ENCODE results near the gene SMAD1.

The SMAD1 gene

GRCh38 chr4:145481164-145481941 is at the start of gene SMAD1:
Gene SMAD1 (plus strand): TSS chr4:145481853. CDS start chr4:145514614, 32,761 bp downstream.
- DNase-seq, result peak; percentile 54 to 83

DNA sequence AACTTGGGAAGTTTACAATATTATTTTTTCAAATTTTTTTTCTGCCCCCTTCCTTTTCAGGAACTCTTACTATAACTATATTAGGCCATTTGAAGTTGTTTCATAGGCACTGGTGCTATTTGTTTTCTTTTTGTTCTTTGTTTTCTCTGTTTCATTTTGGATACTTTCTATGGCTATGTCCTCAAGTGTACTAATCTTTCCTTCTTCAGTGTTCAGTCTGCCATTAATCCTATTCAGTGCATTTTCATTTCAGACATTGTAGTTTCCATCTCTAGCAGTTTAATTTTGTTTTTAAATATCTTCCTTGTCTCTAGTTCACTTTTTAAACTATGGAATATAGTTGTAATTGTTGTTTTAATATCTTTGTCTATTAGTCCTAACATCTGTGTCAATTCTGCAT is 48.0 kb upstream of the SMAD1 start:
- DNase-seq, result no peak

DNA sequence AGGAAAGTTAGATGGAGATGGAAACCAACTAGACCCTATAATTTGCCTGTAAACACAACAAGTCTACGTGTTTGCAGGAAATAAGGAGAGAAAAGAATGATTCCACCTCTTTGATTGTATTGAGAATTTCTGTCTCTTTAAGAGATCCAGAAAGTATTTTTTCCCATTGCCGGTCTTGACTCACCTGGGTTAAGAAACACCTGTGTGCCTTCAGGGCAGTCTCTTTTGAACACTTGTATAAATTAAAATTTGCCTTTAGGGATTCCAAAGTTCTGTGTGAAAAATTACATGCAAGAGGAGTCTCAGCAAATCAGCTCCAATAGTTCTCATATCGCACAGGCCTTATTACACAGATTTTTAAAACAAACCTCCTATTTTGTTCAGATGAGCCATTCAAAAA is 46.0 kb upstream of the SMAD1 start:
- no peak for DNase-seq

- no peak for DNase-seq
Measured at GRCh38 chr4:145436114-145436513, 45.5 kb upstream of the SMAD1 start.

DNA sequence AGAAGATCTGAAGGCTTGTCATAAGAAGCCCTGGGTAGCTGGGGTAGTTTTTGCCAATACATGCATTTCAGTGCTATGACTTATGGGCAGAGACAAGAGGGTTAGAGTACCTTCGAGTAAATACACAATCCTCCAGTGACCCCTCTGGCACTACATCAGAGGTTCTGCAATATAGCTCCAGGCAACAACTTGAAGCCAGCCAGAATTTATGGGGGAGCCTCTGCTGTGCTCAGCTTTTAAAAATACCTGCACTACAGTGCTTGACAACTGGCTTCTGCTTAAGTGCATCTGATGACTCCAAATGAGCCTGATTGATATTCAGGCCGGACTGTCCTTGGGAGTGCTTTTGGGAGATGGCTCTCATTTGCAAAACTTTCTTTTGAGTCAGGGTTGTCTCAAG is 44.9 kb upstream of the SMAD1 start:
- DNase-seq, result no peak

DNA sequence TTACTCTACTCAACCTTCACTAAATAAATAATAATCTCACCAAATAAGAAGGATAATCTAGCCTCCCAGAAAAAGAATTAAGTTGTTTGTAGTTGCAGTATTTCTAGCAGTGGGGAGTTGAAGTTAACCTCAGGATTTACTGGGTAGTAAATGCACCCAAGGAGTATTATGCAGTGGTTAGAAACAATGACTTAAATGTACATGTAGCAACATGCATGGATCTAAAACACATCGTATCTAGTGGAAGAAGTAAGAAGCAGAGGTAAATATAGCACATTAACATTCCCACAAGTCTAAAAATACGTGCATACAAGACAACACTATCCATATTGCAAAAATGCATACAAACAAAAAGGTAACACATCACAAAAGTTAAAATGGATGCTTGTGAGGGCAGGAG is 44.2 kb upstream of the SMAD1 start:
- no peak for DNase-seq

DNA sequence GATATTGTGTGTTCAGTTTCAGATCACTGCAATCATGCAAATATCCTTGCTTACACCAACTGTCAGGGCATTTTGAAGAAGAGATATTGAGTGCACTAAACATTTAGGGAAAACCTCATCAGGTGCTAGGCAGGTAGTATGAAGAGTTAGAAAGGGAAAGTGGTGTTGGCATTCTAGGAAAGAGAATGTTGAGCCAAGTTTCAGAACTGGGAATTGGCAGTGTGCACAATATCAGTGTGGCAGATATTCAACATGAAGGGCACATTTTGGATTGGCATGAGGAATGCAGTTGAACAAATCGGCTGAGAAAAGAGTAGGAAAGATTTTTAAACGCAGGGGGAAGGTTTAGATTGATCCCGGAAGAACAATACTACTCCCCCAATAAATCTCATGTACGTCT is 43.4 kb upstream of the SMAD1 start:
- DNase-seq, result no peak

DNA sequence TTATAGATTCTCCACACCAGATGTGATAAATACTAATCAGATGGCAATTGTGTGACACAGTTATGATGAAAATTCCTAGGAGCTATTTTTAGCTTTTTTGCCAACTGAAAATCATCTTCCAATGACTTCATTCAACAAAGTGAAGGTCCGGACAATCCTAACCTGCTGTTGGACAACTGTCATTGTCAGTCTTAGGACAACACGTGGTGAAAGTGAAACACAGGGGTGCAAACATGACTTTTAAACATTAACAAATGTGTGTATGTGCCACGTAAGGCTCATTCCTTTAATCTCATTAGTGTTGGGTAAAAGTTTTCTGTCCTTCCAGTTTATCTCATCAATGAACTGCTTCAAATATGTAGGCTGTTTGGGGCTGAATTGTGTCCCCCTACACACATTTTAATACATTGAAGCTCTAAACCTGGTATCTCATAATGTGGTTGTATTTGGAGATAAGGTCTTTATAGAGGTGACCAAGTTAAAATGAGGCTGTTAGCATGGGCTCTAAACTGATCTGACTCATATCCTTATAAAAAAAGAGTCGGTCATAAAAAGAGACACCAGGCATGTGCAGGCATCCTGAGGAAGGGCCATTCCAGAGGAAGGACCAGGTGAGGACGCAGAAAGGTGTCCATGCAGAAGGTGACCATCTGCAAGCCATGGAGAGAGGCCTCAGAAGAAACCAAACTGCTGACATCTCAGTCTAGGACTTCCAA is 41.2 kb upstream of the SMAD1 start:
- no peak for DNase-seq

GRCh38 chr4:145446184-145446583 is 35.5 kb upstream of the SMAD1 start:
- no peak for DNase-seq

DNA sequence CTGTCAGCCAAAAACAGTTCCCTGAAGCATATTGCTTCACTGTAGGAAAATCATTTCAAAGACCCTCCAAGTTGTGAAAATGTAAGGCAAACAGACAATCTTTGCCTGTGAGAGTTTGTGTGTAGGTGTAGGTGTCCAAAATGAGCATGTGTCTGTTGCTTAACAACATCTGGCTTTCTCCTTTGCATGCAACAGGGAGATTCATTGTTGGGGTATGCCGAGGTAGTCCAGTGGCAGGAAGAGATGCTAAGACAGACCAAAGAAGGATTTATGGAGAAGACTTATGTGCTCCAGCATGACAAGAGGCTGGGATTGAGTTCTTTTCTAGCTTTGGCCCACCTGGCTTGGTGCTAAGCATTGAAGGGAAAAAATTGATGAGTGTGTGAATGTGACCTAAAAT is 29.8 kb upstream of the SMAD1 start:
- no peak for DNase-seq

DNA sequence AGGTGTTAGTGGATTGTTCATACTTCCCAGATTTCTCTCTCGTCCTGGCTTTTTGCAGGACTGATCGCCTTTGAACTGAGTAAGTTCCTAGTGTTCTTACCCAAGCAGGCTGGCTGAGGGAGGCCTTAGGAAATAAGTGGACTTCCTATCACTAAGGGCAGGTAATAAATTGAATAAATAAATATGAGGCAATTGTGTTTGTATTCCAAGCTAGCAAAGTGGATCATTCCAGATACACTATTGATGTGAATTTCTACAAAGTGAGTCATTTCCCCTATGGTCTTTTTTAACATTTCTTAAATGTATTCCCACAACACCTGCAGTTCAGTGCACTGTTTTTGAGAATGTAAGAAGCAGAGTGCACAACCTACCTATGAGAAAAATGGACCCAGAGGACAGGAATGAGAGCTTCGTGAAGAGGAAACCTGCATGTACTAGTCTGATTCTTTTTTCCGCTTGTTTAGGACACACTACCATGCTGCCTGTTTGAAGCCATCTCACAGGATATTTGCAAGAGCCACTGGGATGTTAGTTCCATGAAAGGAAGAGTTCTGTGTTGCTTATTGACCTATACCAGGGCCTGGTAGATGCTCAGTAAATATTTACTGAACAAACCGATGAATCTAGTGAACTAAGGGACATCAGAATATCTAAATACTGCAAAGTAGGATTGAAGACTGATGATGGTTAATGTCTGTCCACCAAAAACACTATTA is 29.0 kb upstream of the SMAD1 start:
- DNase-seq, result no peak

DNA sequence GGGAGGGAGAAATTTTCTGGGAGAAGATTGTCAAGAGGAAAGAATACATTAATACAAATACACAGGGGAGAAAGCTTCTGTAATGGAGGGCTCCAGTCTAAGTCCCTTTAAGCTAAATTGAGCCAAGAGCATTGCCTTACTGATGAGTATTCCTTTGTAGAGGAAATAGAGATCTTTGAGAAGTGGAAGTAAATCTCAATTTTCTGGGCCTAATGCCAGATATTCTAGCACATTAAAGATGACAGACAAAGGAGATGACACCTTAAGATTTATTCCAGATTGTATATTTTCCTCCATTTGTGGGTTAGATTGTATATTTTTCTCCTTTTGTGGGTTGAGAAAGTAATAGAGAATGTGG is 28.5 kb upstream of the SMAD1 start:
- DNase-seq, result no peak

- no peak for DNase-seq
Measured at GRCh38 chr4:145473203-145473602, 8.4 kb upstream of the SMAD1 start.

- no peak for DNase-seq
Measured at GRCh38 chr4:145480257-145480656, 1.4 kb upstream of the SMAD1 start.

DNA sequence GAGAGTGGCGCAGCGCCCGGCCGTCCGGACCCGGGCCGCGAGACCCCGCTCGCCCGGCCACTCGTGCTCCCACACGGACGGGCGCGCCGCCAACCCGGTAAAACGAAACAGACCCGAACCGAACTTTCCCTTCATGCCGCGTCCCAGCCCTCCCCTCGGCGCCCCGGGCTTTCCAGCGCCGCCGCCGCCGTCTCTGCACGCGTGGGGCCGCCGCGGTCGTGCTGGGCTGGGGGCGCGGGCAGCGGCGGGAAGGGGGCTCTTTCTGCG is 222 bp downstream of the SMAD1 start:
- DNase-seq, result no peak

DNA sequence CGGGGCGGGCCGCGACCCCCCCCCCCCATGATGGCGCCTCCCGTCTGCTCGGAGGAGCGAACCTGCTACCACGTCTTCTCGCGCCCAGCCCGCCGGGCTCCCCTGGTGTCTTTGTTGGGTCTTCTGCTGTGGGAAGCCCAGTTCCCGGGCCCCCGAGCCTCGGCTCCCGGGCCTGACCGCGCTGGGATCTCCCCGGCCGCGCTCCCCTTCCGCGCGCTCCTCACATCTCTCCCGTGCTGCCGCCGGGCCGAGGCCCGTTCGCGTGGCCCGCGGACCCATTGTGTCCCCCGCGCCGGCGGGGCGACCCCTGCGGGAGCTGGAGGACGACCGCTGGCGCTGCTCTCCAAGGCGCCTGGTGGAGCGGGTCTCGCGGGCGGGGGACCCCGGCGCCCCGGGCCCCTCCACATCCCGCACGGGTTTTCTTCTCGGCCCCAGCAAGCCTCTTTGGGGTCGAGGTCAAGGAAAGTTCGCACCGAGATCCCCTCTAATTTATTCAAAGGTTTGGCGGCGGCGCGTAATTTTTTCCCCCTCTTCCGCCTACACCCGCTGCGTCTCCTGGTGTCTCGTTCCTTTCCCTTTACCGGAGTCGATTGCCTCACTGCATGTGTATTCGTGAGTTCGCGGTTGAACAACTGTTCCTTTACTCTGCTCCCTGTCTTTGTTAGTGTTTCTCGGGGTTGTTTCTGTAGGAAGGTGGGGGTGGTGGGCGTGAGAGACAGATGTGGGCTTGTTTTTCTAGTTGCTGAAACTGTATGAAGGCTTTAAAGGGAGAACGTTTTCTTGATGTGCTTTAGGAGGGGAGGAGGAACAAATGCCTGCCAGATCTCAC is 770 bp downstream of the SMAD1 start:
- peak; percentile 34 to 38 for DNase-seq

DNA sequence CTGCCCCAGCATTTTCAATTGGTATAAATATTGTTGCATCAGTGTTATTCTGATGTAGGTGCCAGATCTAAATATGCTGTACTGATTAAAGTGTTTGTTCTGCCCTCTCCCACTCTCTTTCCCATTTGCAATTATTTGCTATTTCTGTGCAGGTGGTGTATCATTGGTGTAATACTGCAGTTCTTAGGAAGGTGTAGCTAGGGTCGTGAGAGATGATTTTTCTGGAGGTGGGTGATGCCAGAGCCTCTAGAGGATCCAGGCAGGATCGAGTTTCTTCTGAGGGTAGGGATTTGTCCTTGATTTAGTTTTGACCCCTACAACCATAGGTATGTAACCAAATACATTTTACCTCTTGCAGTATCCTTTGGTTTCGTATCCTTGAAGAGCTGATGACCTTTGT is 1.9 kb downstream of the SMAD1 start:
- DNase-seq, result no peak

- no peak for DNase-seq
Measured at GRCh38 chr4:145484225-145484846, 2.7 kb downstream of the SMAD1 start.

DNA sequence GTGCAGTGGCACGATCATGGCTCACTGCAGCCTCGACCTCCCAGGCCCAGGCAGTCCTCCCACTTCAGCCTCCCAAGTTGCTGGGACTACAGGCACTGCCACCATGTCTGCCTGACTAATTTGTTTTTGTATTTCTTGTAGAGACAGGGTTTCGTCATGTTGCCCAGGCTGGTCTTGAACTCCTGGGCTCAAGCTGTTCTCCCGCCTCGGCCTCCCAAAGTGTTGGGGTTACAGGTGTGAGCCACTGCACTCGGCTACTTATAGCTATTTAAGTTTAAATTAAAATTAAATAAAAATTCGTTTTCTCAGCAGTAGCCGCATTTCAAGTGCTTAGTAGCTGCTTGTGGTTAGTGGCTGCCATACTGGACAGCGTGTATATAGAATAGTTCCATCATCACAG is 3.5 kb downstream of the SMAD1 start:
- no peak for DNase-seq

GRCh38 chr4:145486603-145487002 is 5.0 kb downstream of the SMAD1 start:
- DNase-seq, result no peak

GRCh38 chr4:145487631-145488030 is 6.0 kb downstream of the SMAD1 start:
- no peak for DNase-seq

GRCh38 chr4:145488310-145488709 is 6.7 kb downstream of the SMAD1 start:
- no peak for DNase-seq

DNA sequence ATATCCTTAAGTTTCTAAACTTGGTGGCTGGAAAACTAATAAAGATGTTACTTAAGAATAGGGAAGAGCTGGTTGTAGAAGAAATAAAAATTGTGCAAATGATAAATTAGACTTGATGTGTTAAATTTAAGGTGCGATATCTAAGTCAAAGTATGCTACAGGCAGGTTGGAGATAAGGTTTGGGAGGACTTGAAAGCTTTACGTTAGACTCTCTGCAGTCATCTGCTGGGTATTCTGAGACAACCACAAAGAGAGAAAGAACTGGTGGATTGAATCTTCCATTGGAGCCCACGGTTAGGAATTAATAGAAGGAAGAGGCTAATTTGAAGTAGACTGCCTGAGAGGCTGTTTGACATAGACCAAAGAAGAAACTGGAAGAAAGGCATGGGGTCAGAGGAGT is 7.9 kb downstream of the SMAD1 start:
- DNase-seq, result no peak

Measured in NCI-H446 (cell line).